GM12892 (cell line): Measurements from ENCODE around the gene RO60.

Experiments used
- POLR2A ChIP-seq: IDR thresholded peaks from 2 replicates; pipeline ENCODE4 v1.6.1; 2011; ENCODE audit warnings: low read depth, low read length, control low read depth
- POLR2AphosphoS5 ChIP-seq: IDR thresholded peaks from 2 replicates; pipeline ENCODE4 v1.6.1; 2011; ENCODE audit warnings: low read depth, low read length, control low read depth
- TAF1 ChIP-seq: IDR thresholded peaks from 2 replicates; pipeline ENCODE4 v1.6.1; 2011; ENCODE audit warnings: low read depth, mild to moderate bottlenecking, control low read depth, low read length, borderline replicate concordance

DNA sequence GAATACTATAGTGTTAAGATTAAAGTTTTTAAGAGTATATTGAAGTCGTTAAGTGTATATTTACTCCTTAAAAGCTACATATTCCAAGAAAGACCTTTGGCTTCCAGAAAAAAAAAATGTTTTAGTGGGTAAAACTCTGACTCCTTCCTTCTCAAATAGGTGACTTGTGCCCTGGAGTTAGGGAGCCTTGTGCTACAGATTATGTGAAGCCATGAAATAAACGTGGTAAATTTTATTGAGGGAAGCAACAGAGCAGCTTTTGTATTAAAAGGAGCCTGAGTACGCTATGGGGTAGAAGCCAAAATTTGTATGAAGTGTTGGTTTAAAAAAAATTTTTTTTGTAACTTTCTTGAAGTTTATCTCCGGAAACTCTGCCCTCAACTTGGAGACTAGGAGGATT is 994 bp downstream of the RO60 start:
- no peak for TF ChIP-seq POLR2A
- no peak for TF ChIP-seq POLR2AphosphoS5
- no peak for TF ChIP-seq TAF1
